Astrocyte (in vitro differentiated cells and primary cell): ENCODE measurements around the gene ADGRD2. TPM values are rescaled to one million over a fixed set of nuclear protein-coding genes. Genes with fewer than 3 reads are reported as not detected.

Source experiments
- DNase-seq: peaks from one replicate; pipeline ENCODE4 v3.0.0-alpha.2; 2010; ENCODE audit warnings: low read depth
- FAIRE-seq: peaks from 2 replicates; lab custom pipeline; 2011; peaks lifted over from hg19 to GRCh38; lab: Jason Lieb, UNC
- H2AFZ ChIP-seq: 2 replicates; pipeline ENCODE4 v1.6.0; 2012; ENCODE audit warnings: low read depth, low read length, inconsistent platforms
- H3K27ac ChIP-seq: 2 replicates; pipeline ENCODE4 v1.5.1; 2011; ENCODE audit warnings: low read depth, low read length, inconsistent platforms
- H3K27me3 ChIP-seq: 2 replicates; pipeline ENCODE4 v1.6.0; 2011; ENCODE audit warnings: low read length, inconsistent platforms; ENCODE audit not compliant: insufficient read depth
- H3K36me3 ChIP-seq: 2 replicates; pipeline ENCODE4 v1.5.1; 2011; ENCODE audit warnings: low read length, inconsistent platforms; ENCODE audit not compliant: insufficient read depth
- H3K4me1 ChIP-seq: 2 replicates; pipeline ENCODE4 v1.5.1; 2011; ENCODE audit warnings: low read length, inconsistent platforms; ENCODE audit not compliant: insufficient read depth
- H3K4me2 ChIP-seq: 2 replicates; pipeline ENCODE4 v1.6.0; 2012; ENCODE audit warnings: low read length, inconsistent platforms
- H3K4me3 ChIP-seq: 2 replicates; pipeline ENCODE4 v1.5.1; 2011; ENCODE audit warnings: low read depth, mild to moderate bottlenecking, low read length, inconsistent platforms; ENCODE audit not compliant: insufficient read depth
- H3K79me2 ChIP-seq: 2 replicates; pipeline ENCODE4 v1.6.0; 2012; ENCODE audit warnings: mild to moderate bottlenecking, low read length, inconsistent platforms; ENCODE audit not compliant: insufficient read depth
- H3K9ac ChIP-seq: 2 replicates; pipeline ENCODE4 v1.6.0; 2012; ENCODE audit warnings: mild to moderate bottlenecking, low read length, inconsistent platforms
- H3K9me3 ChIP-seq: 2 replicates; pipeline ENCODE4 v1.5.1; 2012; ENCODE audit warnings: low read depth, mild to moderate bottlenecking, low read length, inconsistent platforms; ENCODE audit not compliant: insufficient read depth
- H4K20me1 ChIP-seq: 2 replicates; pipeline ENCODE4 v1.6.0; 2012; ENCODE audit warnings: low read length, inconsistent platforms; ENCODE audit not compliant: insufficient read depth
- H3K27ac Mint-ChIP-seq: one replicate; pipeline ENCODE4 v1.8.0; 2021; ENCODE audit warnings: mild to moderate bottlenecking, mixed read lengths; ENCODE audit not compliant: unreplicated experiment
- H3K27me3 Mint-ChIP-seq: one replicate; pipeline ENCODE4 v1.8.0; 2021; ENCODE audit warnings: low read depth, mixed read lengths; ENCODE audit not compliant: unreplicated experiment
- H3K36me3 Mint-ChIP-seq: one replicate; pipeline ENCODE4 v1.8.0; 2021; ENCODE audit warnings: low read depth, mixed read lengths; ENCODE audit not compliant: unreplicated experiment
- H3K4me1 Mint-ChIP-seq: one replicate; pipeline ENCODE4 v1.8.0; 2021; ENCODE audit warnings: low read depth, mixed read lengths; ENCODE audit not compliant: unreplicated experiment
- H3K4me3 Mint-ChIP-seq: one replicate; pipeline ENCODE4 v1.8.0; 2021; ENCODE audit warnings: mild to moderate bottlenecking, moderate library complexity, mixed read lengths; ENCODE audit not compliant: unreplicated experiment
- H3K9me3 Mint-ChIP-seq: one replicate; pipeline ENCODE4 v1.8.0; 2021; ENCODE audit warnings: mild to moderate bottlenecking, mixed read lengths; ENCODE audit not compliant: unreplicated experiment
- EZH2 ChIP-seq: IDR thresholded peaks from 2 replicates; pipeline ENCODE4 v1.6.1; 2012; ENCODE audit warnings: mild to moderate bottlenecking, low read length, inconsistent platforms; ENCODE audit not compliant: insufficient read depth
- total RNA-seq: library from RNA; stranded (reverse); gene quantifications from 2 replicates; pipeline ENCODE4 v1.2.1, GENCODE V29; 2021
- TF ChIP-seq, protein P1 (sequence below): IDR thresholded peaks from 2 replicates; pipeline ENCODE4 v1.5.1; 2011; ENCODE audit warnings: low read depth, mild to moderate bottlenecking, inconsistent platforms, low read length, moderate library complexity; ENCODE audit not compliant: insufficient read depth

Gene ADGRD2
- total RNA-seq, 1 donor from 2014 or later, result not detected

DNA sequence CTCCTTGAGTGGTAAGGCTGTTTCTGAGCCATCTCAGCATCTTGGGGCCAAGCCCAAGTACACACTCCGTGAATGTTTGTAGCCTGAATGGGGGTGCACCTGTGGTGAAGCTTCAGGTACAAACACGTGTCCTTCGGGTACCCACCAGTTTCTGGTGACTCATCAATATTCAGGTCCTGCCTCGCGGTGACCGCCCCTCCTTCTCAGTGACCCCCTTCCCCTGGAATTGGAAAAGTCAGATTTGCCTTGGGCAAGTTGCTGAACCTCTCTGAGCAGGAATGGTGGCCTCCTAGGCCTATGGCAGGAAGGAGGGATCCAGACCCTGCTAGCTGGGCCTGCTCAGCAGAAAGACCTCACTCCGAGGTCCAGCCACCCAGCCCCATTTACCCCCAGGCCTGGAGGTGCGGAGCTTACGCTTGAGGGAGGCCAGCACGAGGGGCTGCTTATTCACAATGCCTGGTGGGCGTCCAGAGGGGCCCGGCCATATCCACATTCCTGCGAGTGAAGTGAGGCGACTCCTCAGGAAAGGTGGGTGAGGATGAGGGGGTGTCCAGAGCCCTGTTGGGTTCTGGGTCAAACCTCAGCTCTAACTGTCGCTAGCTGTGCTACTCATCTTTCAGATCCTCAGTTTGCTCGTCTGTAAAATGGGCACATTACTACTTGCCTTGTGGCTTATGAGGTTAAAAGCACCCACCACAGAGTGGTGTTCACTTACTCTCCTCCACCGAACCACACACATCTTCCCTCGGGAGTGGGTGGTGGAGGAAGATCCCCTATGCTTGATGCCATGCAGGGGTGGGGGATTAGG lies 7.0 kb downstream of the ADGRD2 start:
- no peaks in the 10 kb centered on the region for H4K20me1 ChIP-seq
- Mint-ChIP-seq H3K4me1 (no peaks in the 10 kb centered on the region), H3K27me3 (peaks cover 35% of the 10 kb centered on the region), H3K27ac (no peak overlapping the region), H3K4me3 (no peak overlapping the region), H3K36me3 (no peaks in the 10 kb centered on the region), H3K9me3 (no peaks in the 10 kb centered on the region)
- peaks cover 13% of the 10 kb centered on the region for H3K27me3 ChIP-seq
- H3K9me3 ChIP-seq, result no peaks in the 10 kb centered on the region
- no peaks in the 10 kb centered on the region for H3K36me3 ChIP-seq
- no peak for TF ChIP-seq EZH2
- TF ChIP-seq, protein P1, sequence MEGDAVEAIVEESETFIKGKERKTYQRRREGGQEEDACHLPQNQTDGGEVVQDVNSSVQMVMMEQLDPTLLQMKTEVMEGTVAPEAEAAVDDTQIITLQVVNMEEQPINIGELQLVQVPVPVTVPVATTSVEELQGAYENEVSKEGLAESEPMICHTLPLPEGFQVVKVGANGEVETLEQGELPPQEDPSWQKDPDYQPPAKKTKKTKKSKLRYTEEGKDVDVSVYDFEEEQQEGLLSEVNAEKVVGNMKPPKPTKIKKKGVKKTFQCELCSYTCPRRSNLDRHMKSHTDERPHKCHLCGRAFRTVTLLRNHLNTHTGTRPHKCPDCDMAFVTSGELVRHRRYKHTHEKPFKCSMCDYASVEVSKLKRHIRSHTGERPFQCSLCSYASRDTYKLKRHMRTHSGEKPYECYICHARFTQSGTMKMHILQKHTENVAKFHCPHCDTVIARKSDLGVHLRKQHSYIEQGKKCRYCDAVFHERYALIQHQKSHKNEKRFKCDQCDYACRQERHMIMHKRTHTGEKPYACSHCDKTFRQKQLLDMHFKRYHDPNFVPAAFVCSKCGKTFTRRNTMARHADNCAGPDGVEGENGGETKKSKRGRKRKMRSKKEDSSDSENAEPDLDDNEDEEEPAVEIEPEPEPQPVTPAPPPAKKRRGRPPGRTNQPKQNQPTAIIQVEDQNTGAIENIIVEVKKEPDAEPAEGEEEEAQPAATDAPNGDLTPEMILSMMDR, result no peak
- H3K79me2 ChIP-seq, result no peaks in the 10 kb centered on the region
- no peak for FAIRE-seq
- no peak overlapping the region for H3K9ac ChIP-seq
- no peak overlapping the region for H2AFZ ChIP-seq
- H3K4me3 ChIP-seq, result no peak overlapping the region
- DNase-seq, result no peak
- H3K4me2 ChIP-seq, result no peak overlapping the region
- H3K27ac ChIP-seq, result no peak overlapping the region
- no peaks in the 10 kb centered on the region for H3K4me1 ChIP-seq

DNA sequence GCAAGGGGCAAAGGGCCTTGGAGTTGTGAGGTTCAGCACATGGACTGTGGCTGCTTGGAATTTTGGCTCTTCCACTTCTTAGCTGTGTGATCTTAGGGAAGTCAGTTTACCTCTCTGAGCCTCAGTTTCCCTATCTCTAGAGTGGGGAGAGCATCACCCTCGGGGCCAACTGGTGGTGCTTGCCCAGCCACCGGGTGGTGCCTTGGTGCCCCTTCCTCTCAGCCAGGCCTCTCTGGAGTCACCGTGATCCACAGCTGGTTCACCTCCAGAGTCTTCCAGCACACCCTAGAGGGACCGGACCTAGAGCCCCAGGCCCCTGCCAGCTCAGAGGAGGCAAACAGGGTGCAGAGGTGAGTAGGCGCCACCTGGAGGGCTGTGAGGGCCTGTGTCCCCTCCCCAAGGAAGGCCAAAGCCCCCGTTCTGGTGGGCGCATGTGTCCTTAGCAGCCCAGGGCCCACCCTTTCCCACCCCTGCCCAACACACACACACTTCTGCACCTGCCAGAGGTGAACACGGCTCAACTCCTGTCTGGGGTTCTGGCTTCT lies 7.7 kb downstream of the ADGRD2 start:
- H2AFZ ChIP-seq, result no peak overlapping the region
- no peak overlapping the region for H3K9ac ChIP-seq
- H3K79me2 ChIP-seq, result no peaks in the 10 kb centered on the region
- no peaks in the 10 kb centered on the region for H3K9me3 ChIP-seq
- H3K36me3 ChIP-seq, result no peaks in the 10 kb centered on the region
- H3K4me3 ChIP-seq, result no peak overlapping the region
- DNase-seq (no peak), FAIRE-seq (no peak)
- peaks cover 6% of the 10 kb centered on the region for H3K27me3 ChIP-seq
- no peak overlapping the region for H3K4me2 ChIP-seq
- H3K27me3 Mint-ChIP-seq, result peaks cover 31% of the 10 kb centered on the region
- no peak overlapping the region for H3K27ac ChIP-seq
- H3K36me3 Mint-ChIP-seq, result no peaks in the 10 kb centered on the region
- no peak overlapping the region for H3K4me3 Mint-ChIP-seq
- no peak overlapping the region for H3K27ac Mint-ChIP-seq
- H4K20me1 ChIP-seq, result no peaks in the 10 kb centered on the region
- no peaks in the 10 kb centered on the region for H3K9me3 Mint-ChIP-seq
- no peak for TF ChIP-seq EZH2
- TF ChIP-seq, protein P1, result no peak
- no peaks in the 10 kb centered on the region for H3K4me1 ChIP-seq
- H3K4me1 Mint-ChIP-seq, result no peaks in the 10 kb centered on the region

GRCh38 chr9:124458441-124458840 lies 8.2 kb downstream of the ADGRD2 start:
- H3K9me3 ChIP-seq, result no peaks in the 10 kb centered on the region
- Mint-ChIP-seq H3K9me3 (peaks cover 2% of the 10 kb centered on the region), H3K27ac (no peak overlapping the region), H3K36me3 (no peaks in the 10 kb centered on the region), H3K4me1 (no peaks in the 10 kb centered on the region), H3K4me3 (no peak overlapping the region), H3K27me3 (peaks cover 33% of the 10 kb centered on the region)
- H3K79me2 ChIP-seq, result no peaks in the 10 kb centered on the region
- no peak overlapping the region for H3K4me2 ChIP-seq
- H3K4me3 ChIP-seq, result no peak overlapping the region
- DNase-seq, result no peak
- H3K27me3 ChIP-seq, result peaks cover 9% of the 10 kb centered on the region
- no peaks in the 10 kb centered on the region for H4K20me1 ChIP-seq
- TF ChIP-seq, protein P1, result no peak
- TF ChIP-seq EZH2, result no peak
- no peak overlapping the region for H3K9ac ChIP-seq
- H3K27ac ChIP-seq, result no peak overlapping the region
- no peaks in the 10 kb centered on the region for H3K36me3 ChIP-seq
- H2AFZ ChIP-seq, result no peak overlapping the region
- no peak for FAIRE-seq
- no peaks in the 10 kb centered on the region for H3K4me1 ChIP-seq
